Neutrophil (primary cell): ENCODE results near the gene KRTCAP2.

Experiments used
- H3K27ac ChIP-seq: fragments of 200-600 bp; sonication (generic); 2 replicates; pipeline ENCODE4 v1.5.1; 2016; ENCODE audit warnings: mild to moderate bottlenecking, moderate library complexity
- H3K27me3 ChIP-seq: fragments of 200-600 bp; sonication (generic); 2 replicates; pipeline ENCODE4 v1.6.0; 2016; ENCODE audit warnings: mild to moderate bottlenecking
- H3K36me3 ChIP-seq: fragments of 200-600 bp; sonication (generic); 2 replicates; pipeline ENCODE4 v1.5.1; 2017
- H3K4me1 ChIP-seq, 2 experiments: fragments of 200-600 bp in 1 of 2; sonication (generic) in 1 of 2; 1 replicate in 1 of 2; 2 replicates in 1 of 2; pipeline versions ENCODE4 v1.5.1 to v1.6.1; 2013 to 2016; ENCODE audit warnings: low read depth in 1 of 2, low read length in 1 of 2, mild to moderate bottlenecking in 1 of 2, moderate library complexity in 1 of 2; ENCODE audit not compliant: control insufficient read depth in 1 of 2, insufficient read depth in 1 of 2
- H3K4me3 ChIP-seq, 2 experiments: fragments of 200-600 bp in 1 of 2; sonication (generic) in 1 of 2; 1 replicate in 1 of 2; 2 replicates in 1 of 2; pipeline ENCODE4 v1.5.1; 2013 to 2016; ENCODE audit warnings: low read depth in 1 of 2, low read length in 1 of 2, mild to moderate bottlenecking in 1 of 2, moderate library complexity in 1 of 2
- H3K9me3 ChIP-seq: fragments of 200-600 bp; sonication (generic); 2 replicates; pipeline ENCODE4 v1.5.1; 2016
- CTCF ChIP-seq: fragments of 200-600 bp; sonication (generic); IDR thresholded peaks from 2 replicates; pipeline ENCODE4 v1.5.1; 2016; ENCODE audit warnings: antibody characterized with exemption

KRTCAP2 gene

GRCh38 chr1:155210314-155211104 is 37.4 kb upstream of the KRTCAP2 start:
- Histone ChIP-seq H3K36me3 (peaks cover 14% of the 10 kb centered on the region), H3K4me3 (peak overlapping the region; percentile 74 to 87), H3K27me3 (no peaks in the 10 kb centered on the region), H3K4me1 (peaks cover 69% of the 10 kb centered on the region in 2 experiments), H3K27ac (peak overlapping the region; percentile 99), H3K9me3 (no peaks in the 10 kb centered on the region)
- no peak for TF ChIP-seq CTCF

- Histone ChIP-seq H3K27ac (peak overlapping the region; percentile 99), H3K4me1 (peaks cover 57 to 58% of the 10 kb centered on the region in 2 experiments), H3K27me3 (no peaks in the 10 kb centered on the region), H3K9me3 (no peaks in the 10 kb centered on the region), H3K4me3 (peak overlapping the region; percentile 74 to 87), H3K36me3 (peaks cover 14% of the 10 kb centered on the region)
- TF ChIP-seq CTCF = no peak
These were observed 36.2 kb upstream of the KRTCAP2 start for GRCh38 chr1:155209312-155209721.

- Histone ChIP-seq H3K27me3 (no peaks in the 10 kb centered on the region), H3K4me1 (peaks cover 57 to 58% of the 10 kb centered on the region in 2 experiments), H3K36me3 (peaks cover 14% of the 10 kb centered on the region), H3K4me3 (peak within 1 kb of the TSS; percentile 74 to 87), H3K9me3 (no peaks in the 10 kb centered on the region), H3K27ac (peak within 1 kb of the TSS; percentile 99)
- peak; percentile 24 for TF ChIP-seq CTCF
These were observed 35.6 kb upstream of the KRTCAP2 start, which contains the start of gene MTX1 for GRCh38 chr1:155208541-155209311. TSS of gene MTX1 (plus strand) at chr1:155208695. CDS start at chr1:155208805, 110 bp downstream.

- H3K27ac ChIP-seq = peak within 1 kb of the TSS; percentile 99
- H3K4me1 ChIP-seq = peaks cover 57 to 58% of the 10 kb centered on the region in 2 experiments
- H3K4me3 ChIP-seq = peak within 1 kb of the TSS; percentile 74 to 87
- peaks cover 14% of the 10 kb centered on the region for H3K36me3 ChIP-seq
- H3K9me3 ChIP-seq = no peaks in the 10 kb centered on the region
- H3K27me3 ChIP-seq = no peaks in the 10 kb centered on the region
- TF ChIP-seq CTCF = peak; percentile 6
These were observed 34.9 kb upstream of the KRTCAP2 start, which contains the start of gene THBS3 for GRCh38 chr1:155207806-155208540. TSS of gene THBS3 (minus strand) at chr1:155207897. CDS start at chr1:155207876, 21 bp downstream.
